ENCODE measurements around the gene RIOK3.

The RIOK3 gene

DNA sequence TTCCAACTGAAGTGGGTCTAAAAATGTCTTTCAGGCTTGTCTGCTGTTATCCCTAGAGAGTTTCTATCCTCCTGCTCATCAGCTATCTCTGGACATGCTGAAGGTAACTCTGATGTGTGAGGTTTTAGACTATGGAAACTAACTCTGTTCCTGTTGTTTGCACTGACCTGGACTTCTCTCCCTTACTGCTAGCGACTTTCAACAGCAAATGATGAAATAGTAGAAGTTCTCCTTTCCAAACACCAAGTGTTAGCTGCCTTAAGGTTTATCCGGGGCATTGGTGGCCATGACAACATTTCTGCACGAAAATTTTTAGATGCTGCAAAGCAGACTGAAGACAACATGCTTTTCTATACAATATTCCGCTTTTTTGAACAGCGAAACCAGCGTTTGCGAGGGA lies 77.1 kb downstream of the RIOK3 start:
- DNase-seq (ENCODE audit: low spot score): no peak

GRCh38 chr18:23531912-23532311 lies 78.8 kb downstream of the RIOK3 start:
- no peak for DNase-seq (ENCODE audit: low spot score)

Measured in CD4-positive, alpha-beta T cell treated with Interleukin-2 at 100 ng/mL for 4 hours (primary cell).